Ascending aorta (tissue), 2 donors: Measurements from ENCODE around the gene VGLL1. TPM values are rescaled to one million over a fixed set of nuclear protein-coding genes. Genes with fewer than 3 reads are reported as not detected.

Experiments
- DNase-seq, 2 donors: peaks; one replicate each; pipeline ENCODE4 v3.0.0-alpha.2; 2019; ENCODE audit warnings: low spot score in 2 of 2
- H3K27ac ChIP-seq, 2 donors: fragments of 200-600 bp; sonication (generic); one replicate each; pipeline ENCODE4 v1.5.1; 2016 to 2017; ENCODE audit warnings: mild to moderate bottlenecking in 1 of 2
- H3K27me3 ChIP-seq: fragments of 200-600 bp; sonication (generic); one replicate; pipeline ENCODE4 v1.5.1; 2017
- H3K36me3 ChIP-seq, 2 donors: fragments of 200-600 bp; sonication (generic); one replicate each; pipeline ENCODE4 v1.5.1; 2016
- H3K4me1 ChIP-seq, 2 donors: fragments of 200-600 bp; sonication (generic); one replicate each; pipeline ENCODE4 v1.5.1; 2016 to 2017; ENCODE audit warnings: mild to moderate bottlenecking in 1 of 2
- H3K4me3 ChIP-seq, 2 donors: fragments of 200-600 bp; sonication (generic); one replicate each; pipeline ENCODE4 v1.5.1; 2016 to 2017; ENCODE audit warnings: mild to moderate bottlenecking in 1 of 2
- H3K9me3 ChIP-seq, 2 donors: fragments of 200-600 bp; sonication (generic); one replicate each; pipeline ENCODE4 v1.5.1; 2016
- CTCF ChIP-seq, 3 experiments: fragments of 200-600 bp in 2 of 3; fragments of 450-650 bp in 1 of 3; sonication (generic) in 2 of 3; IDR thresholded peaks; one replicate each; pipeline ENCODE4 v1.5.1; 2016 to 2019; ENCODE audit warnings: antibody characterized with exemption in 3 of 3, mild to moderate bottlenecking in 1 of 3, moderate library complexity in 1 of 3
- intact Hi-C: fragments of 100-400 bp; cut with DNase I; formaldehyde crosslinking; loops from one replicate; pipeline ENCODE4 v1.15.1; 2023
- total RNA-seq: library from RNA; depleted of rRNA; stranded (reverse); fragments of >200 nt; gene quantifications from one replicate; pipeline ENCODE4 v1.1.0, GENCODE V29; 2016

The VGLL1 gene
- total RNA-seq, 1 donor from 2014 or later, result not detected

- Histone ChIP-seq H3K27me3 (no peaks in the 10 kb centered on the region), H3K4me3 (no peak overlapping the region), H3K36me3 (no peaks in the 10 kb centered on the region), H3K9me3 (no peaks in the 10 kb centered on the region), H3K4me1 (no peaks in the 10 kb centered on the region), H3K27ac (no peak overlapping the region)
- TF ChIP-seq CTCF (IDR thresholded peaks at IDR 0.05), result no peak
- intact Hi-C loops, result no loop called here
- no peak for DNase-seq
Measured at GRCh38 chrX:136588036-136588435, 56.0 kb downstream of the VGLL1 start.

GRCh38 chrX:136589966-136590365 is 58.0 kb downstream of the VGLL1 start:
- H3K4me3 ChIP-seq, result no peak overlapping the region
- H3K4me1 ChIP-seq, result no peaks in the 10 kb centered on the region
- no peaks in the 10 kb centered on the region for H3K27me3 ChIP-seq
- DNase-seq, result no peak
- no peak for TF ChIP-seq CTCF (IDR thresholded peaks at IDR 0.05)
- H3K9me3 ChIP-seq, result no peaks in the 10 kb centered on the region
- H3K27ac ChIP-seq, result no peak overlapping the region
- H3K36me3 ChIP-seq, result no peaks in the 10 kb centered on the region
- intact Hi-C loops, result no loop called here

GRCh38 chrX:136597356-136597755 is 65.3 kb downstream of the VGLL1 start:
- TF ChIP-seq CTCF (IDR thresholded peaks at IDR 0.05), result no peak
- intact Hi-C loops, result no loop called here
- no peaks in the 10 kb centered on the region for H3K36me3 ChIP-seq
- DNase-seq, result no peak
- H3K4me3 ChIP-seq, result no peak overlapping the region
- no peaks in the 10 kb centered on the region for H3K4me1 ChIP-seq
- H3K9me3 ChIP-seq, result no peaks in the 10 kb centered on the region
- H3K27me3 ChIP-seq, result no peaks in the 10 kb centered on the region
- H3K27ac ChIP-seq, result no peak overlapping the region

GRCh38 chrX:136597954-136598353 is 65.9 kb downstream of the VGLL1 start:
- H3K36me3 ChIP-seq, result no peaks in the 10 kb centered on the region
- no peak overlapping the region for H3K4me3 ChIP-seq
- no peaks in the 10 kb centered on the region for H3K27me3 ChIP-seq
- no peak for TF ChIP-seq CTCF (IDR thresholded peaks at IDR 0.05)
- intact Hi-C loops, result no loop called here
- no peaks in the 10 kb centered on the region for H3K4me1 ChIP-seq
- H3K9me3 ChIP-seq, result no peaks in the 10 kb centered on the region
- H3K27ac ChIP-seq, result no peak overlapping the region
- DNase-seq, result no peak

- intact Hi-C loops, result no loop called here
- no peak for DNase-seq
- Histone ChIP-seq H3K27me3 (no peaks in the 10 kb centered on the region), H3K4me1 (no peaks in the 10 kb centered on the region), H3K27ac (no peak overlapping the region), H3K36me3 (no peaks in the 10 kb centered on the region), H3K9me3 (no peaks in the 10 kb centered on the region), H3K4me3 (no peak overlapping the region)
- TF ChIP-seq CTCF (IDR thresholded peaks at IDR 0.05), result no peak
Measured at GRCh38 chrX:136598631-136599030, 66.6 kb downstream of the VGLL1 start.

GRCh38 chrX:136600059-136600458 is 68.0 kb downstream of the VGLL1 start:
- no peaks in the 10 kb centered on the region for H3K27me3 ChIP-seq
- no peaks in the 10 kb centered on the region for H3K36me3 ChIP-seq
- no peak overlapping the region for H3K27ac ChIP-seq
- intact Hi-C loops, result no loop called here
- H3K4me1 ChIP-seq, result no peaks in the 10 kb centered on the region
- no peak for DNase-seq
- no peak overlapping the region for H3K4me3 ChIP-seq
- H3K9me3 ChIP-seq, result no peaks in the 10 kb centered on the region
- TF ChIP-seq CTCF (IDR thresholded peaks at IDR 0.05), result no peak
